Mesenchymal stem cell (in vitro differentiated cells and primary cell): Measurements from ENCODE around the gene CMTM3.

Source experiments
- DNase-seq: peaks from one replicate; pipeline ENCODE4 v3.0.0-alpha.2; 2013
- H2AFZ ChIP-seq: one replicate; pipeline ENCODE4 v1.6.1; 2013; ENCODE audit warnings: low read depth, mild to moderate bottlenecking, control low read depth, inconsistent platforms, low read length, moderate library complexity
- H2AK5ac ChIP-seq: 2 replicates; pipeline ENCODE4 v1.6.1; 2013; ENCODE audit warnings: low read length, moderate library complexity, mild to moderate bottlenecking, inconsistent platforms; ENCODE audit not compliant: severe bottlenecking
- H2BK120ac ChIP-seq: one replicate; pipeline ENCODE4 v1.6.1; 2013; ENCODE audit warnings: low read depth, mild to moderate bottlenecking, inconsistent platforms, low read length, moderate library complexity
- H2BK12ac ChIP-seq, 2 experiments: one replicate each; pipeline ENCODE4 v1.6.1; 2013; ENCODE audit warnings: inconsistent platforms in 2 of 2, low read length in 2 of 2, mild to moderate bottlenecking in 2 of 2, moderate library complexity in 2 of 2, control low read depth in 1 of 2
- H2BK15ac ChIP-seq: one replicate; pipeline ENCODE4 v1.6.1; 2013; ENCODE audit warnings: mild to moderate bottlenecking, low read depth, inconsistent platforms; ENCODE audit not compliant: poor library complexity, severe bottlenecking
- H2BK5ac ChIP-seq: 2 replicates; pipeline ENCODE4 v1.6.1; 2013; ENCODE audit warnings: low read depth, mild to moderate bottlenecking, low read length, control low read depth, inconsistent platforms; ENCODE audit not compliant: poor library complexity, severe bottlenecking
- H3K14ac ChIP-seq, 2 experiments: one replicate each; pipeline ENCODE4 v1.6.1; 2013; ENCODE audit warnings: inconsistent platforms in 2 of 2, low read length in 2 of 2, control low read depth in 1 of 2, mild to moderate bottlenecking in 1 of 2, moderate library complexity in 1 of 2
- H3K18ac ChIP-seq, 2 experiments: one replicate each; pipeline ENCODE4 v1.6.1; 2013; ENCODE audit warnings: inconsistent platforms in 2 of 2, low read length in 2 of 2, control low read depth in 1 of 2, low read depth in 1 of 2, mild to moderate bottlenecking in 1 of 2
- H3K23ac ChIP-seq, 2 experiments: one replicate each; pipeline ENCODE4 v1.6.1; 2013; ENCODE audit warnings: inconsistent platforms in 2 of 2, low read length in 2 of 2, mild to moderate bottlenecking in 2 of 2, moderate library complexity in 2 of 2, control low read depth in 1 of 2
- H3K27ac ChIP-seq: 2 replicates; pipeline ENCODE4 v1.5.1; 2013; ENCODE audit warnings: mild to moderate bottlenecking, moderate library complexity, low read length, control low read depth, inconsistent platforms; ENCODE audit not compliant: poor library complexity, severe bottlenecking
- H3K27me3 ChIP-seq, 2 experiments: 2 replicates each; pipeline versions ENCODE4 v1.6.1 to v1.7.0; 2013; ENCODE audit warnings: low read length in 2 of 2, mild to moderate bottlenecking in 2 of 2, moderate library complexity in 2 of 2, control low read depth in 1 of 2, inconsistent platforms in 1 of 2; ENCODE audit not compliant: control insufficient read depth in 1 of 2, insufficient read depth in 1 of 2
- H3K36me3 ChIP-seq, 2 experiments: 2 replicates each; pipeline versions ENCODE4 v1.6.1 to v1.7.0; 2013; ENCODE audit warnings: low read length in 2 of 2, control low read depth in 1 of 2, inconsistent platforms in 1 of 2, low read depth in 1 of 2, mild to moderate bottlenecking in 1 of 2; ENCODE audit not compliant: insufficient read depth in 2 of 2, control insufficient read depth in 1 of 2
- H3K4ac ChIP-seq, 2 experiments: one replicate each; pipeline ENCODE4 v1.6.1; 2013; ENCODE audit warnings: inconsistent platforms in 2 of 2, low read length in 2 of 2, mild to moderate bottlenecking in 2 of 2, moderate library complexity in 2 of 2, control low read depth in 1 of 2, low read depth in 1 of 2
- H3K4me1 ChIP-seq: 2 replicates; pipeline ENCODE4 v1.6.1; 2013; ENCODE audit warnings: low read depth, low read length, control low read depth; ENCODE audit not compliant: control insufficient read depth, insufficient read depth
- H3K4me2 ChIP-seq: 2 replicates; pipeline ENCODE4 v1.6.1; 2013; ENCODE audit warnings: low read length, mild to moderate bottlenecking, inconsistent platforms; ENCODE audit not compliant: poor library complexity, severe bottlenecking
- H3K4me3 ChIP-seq, 2 experiments: 2 replicates each; pipeline versions ENCODE4 v1.5.1 to v1.7.0; 2013; ENCODE audit warnings: low read length in 2 of 2, mild to moderate bottlenecking in 2 of 2, control low read depth in 1 of 2, low read depth in 1 of 2; ENCODE audit not compliant: insufficient read depth in 1 of 2
- H3K79me1 ChIP-seq: replicated peaks from 2 replicates; pipeline ENCODE4 v1.6.1; 2013; ENCODE audit warnings: mild to moderate bottlenecking, control low read depth, low read length, inconsistent platforms; ENCODE audit not compliant: poor library complexity, severe bottlenecking
- H3K9ac ChIP-seq: 2 replicates; pipeline ENCODE4 v1.7.0; 2013; ENCODE audit warnings: mild to moderate bottlenecking, low read length, moderate library complexity
- H3K9me3 ChIP-seq: 2 replicates; pipeline ENCODE4 v1.7.0; 2013; ENCODE audit warnings: mild to moderate bottlenecking, low read length; ENCODE audit not compliant: control insufficient read depth
- H4K8ac ChIP-seq: one replicate; pipeline ENCODE4 v1.6.1; 2013; ENCODE audit warnings: inconsistent platforms, mild to moderate bottlenecking, low read length, moderate library complexity
- H4K91ac ChIP-seq: one replicate; pipeline ENCODE4 v1.6.1; 2013; ENCODE audit warnings: mild to moderate bottlenecking, low read length, inconsistent platforms
- WGBS: methylation state at CpG from one replicate; pipeline ENCODE4 v1.1.7; 2013; ENCODE audit warnings: mixed read lengths; 5-methylcytosine and 5-hydroxymethylcytosine counted together

Gene CMTM3

GRCh38 chr16:66605979-66606751 lies 1.7 kb downstream of the CMTM3 start:
- Histone ChIP-seq H3K9ac (peak overlapping the region; percentile 81), H3K36me3 (peaks cover 29 to 40% of the 10 kb centered on the region in 2 experiments), H2BK15ac (peak overlapping the region; percentile 12), H2AFZ (no peak overlapping the region), H3K14ac (peak overlapping the region in 1 of 2 experiments; percentile 95), H3K9me3 (no peaks in the 10 kb centered on the region), H3K79me1 (peaks cover 8% of the 10 kb centered on the region), H3K27ac (peak overlapping the region; percentile 89), H3K27me3 (no peaks in the 10 kb centered on the region), H2AK5ac (peak overlapping the region; percentile 57), H3K4ac (peak overlapping the region; percentile 67 to 86), H2BK120ac (peak overlapping the region; percentile 95), H2BK5ac (peak overlapping the region; percentile 86), H3K4me2 (peak overlapping the region; percentile 80), H2BK12ac (peak overlapping the region in 1 of 2 experiments; percentile 37), H3K23ac (peak overlapping the region in 1 of 2 experiments; percentile 85), H4K8ac (peak overlapping the region; percentile 65), H3K4me1 (peaks cover 52% of the 10 kb centered on the region), H3K18ac (peak overlapping the region; percentile 84 to 86), H3K4me3 (peak overlapping the region; percentile 78 to 81), H4K91ac (peak overlapping the region; percentile 84)
- DNase-seq, result peak; percentile 15
- whole genome bisulfite sequencing, result 69% methylated on average over 8 of the region's 10 CpGs

- H2BK15ac ChIP-seq, result no peak overlapping the region
- peak overlapping the region; percentile 70 for H2AK5ac ChIP-seq
- no peaks in the 10 kb centered on the region for H3K9me3 ChIP-seq
- H3K9ac ChIP-seq, result peak overlapping the region; percentile 29
- H4K8ac ChIP-seq, result peak overlapping the region; percentile 49
- H3K4ac ChIP-seq, result peak overlapping the region; percentile 15 to 77
- no peak overlapping the region for H3K4me2 ChIP-seq
- peak overlapping the region; percentile 29 to 38 for H3K18ac ChIP-seq
- peak overlapping the region in 1 of 2 experiments; percentile 46 for H3K23ac ChIP-seq
- peak overlapping the region in 1 of 2 experiments; percentile 80 for H3K14ac ChIP-seq
- peak overlapping the region; percentile 30 to 70 for H2BK12ac ChIP-seq
- H3K4me1 ChIP-seq, result peaks cover 52% of the 10 kb centered on the region
- H3K27me3 ChIP-seq, result no peaks in the 10 kb centered on the region
- H3K4me3 ChIP-seq, result no peak overlapping the region
- H2BK120ac ChIP-seq, result no peak overlapping the region
- H3K27ac ChIP-seq, result peak overlapping the region; percentile 75
- H2AFZ ChIP-seq, result no peak overlapping the region
- peak overlapping the region; percentile 30 for H4K91ac ChIP-seq
- no peak overlapping the region for H2BK5ac ChIP-seq
- peak; percentile 86 for DNase-seq
- 35% methylated on average over 17 of the region's 17 CpGs for WGBS
- peaks cover 53 to 61% of the 10 kb centered on the region in 2 experiments for H3K36me3 ChIP-seq
- peaks cover 12% of the 10 kb centered on the region for H3K79me1 ChIP-seq
Measured at GRCh38 chr16:66608241-66609138, 4.0 kb downstream of the CMTM3 start.

GRCh38 chr16:66609139-66609510 lies 4.6 kb downstream of the CMTM3 start:
- H2BK120ac ChIP-seq, result no peak overlapping the region
- peak overlapping the region; percentile 29 for H3K9ac ChIP-seq
- H3K27ac ChIP-seq, result peak overlapping the region; percentile 75
- H3K36me3 ChIP-seq, result peaks cover 58 to 65% of the 10 kb centered on the region in 2 experiments
- H3K4me2 ChIP-seq, result no peak overlapping the region
- H2BK5ac ChIP-seq, result no peak overlapping the region
- H3K4me3 ChIP-seq, result no peak overlapping the region
- peak overlapping the region; percentile 57 for H4K8ac ChIP-seq
- no peaks in the 10 kb centered on the region for H3K27me3 ChIP-seq
- no peak for DNase-seq
- H3K14ac ChIP-seq, result peak overlapping the region in 1 of 2 experiments; percentile 80
- peaks cover 12% of the 10 kb centered on the region for H3K79me1 ChIP-seq
- H2BK12ac ChIP-seq, result peak overlapping the region; percentile 30 to 70
- H2AFZ ChIP-seq, result no peak overlapping the region
- WGBS, result 88% methylated on average over 12 of the region's 12 CpGs
- H2BK15ac ChIP-seq, result peak overlapping the region; percentile 44
- peak overlapping the region; percentile 70 for H2AK5ac ChIP-seq
- no peak overlapping the region for H4K91ac ChIP-seq
- H3K18ac ChIP-seq, result peak overlapping the region; percentile 29 to 38
- peak overlapping the region; percentile 15 to 77 for H3K4ac ChIP-seq
- peaks cover 49% of the 10 kb centered on the region for H3K4me1 ChIP-seq
- no peaks in the 10 kb centered on the region for H3K9me3 ChIP-seq
- H3K23ac ChIP-seq, result peak overlapping the region in 1 of 2 experiments; percentile 46
